Suprapubic skin (tissue), 4 donors: ENCODE data around the gene TAOK2.

Source experiments
- POLR2A ChIP-seq, 2 donors: fragments of 450-650 bp; IDR thresholded peaks; one replicate each; pipeline ENCODE4 v1.6.1; 2017; ENCODE audit warnings: antibody characterized with exemption in 2 of 2, mild to moderate bottlenecking in 2 of 2, moderate library complexity in 2 of 2
- POLR2AphosphoS5 ChIP-seq, 3 donors: sonication (generic); formaldehyde crosslinking; IDR thresholded peaks; one replicate each; pipeline ENCODE4 v1.6.1; 2017; ENCODE audit warnings: antibody characterized with exemption in 3 of 3

DNA sequence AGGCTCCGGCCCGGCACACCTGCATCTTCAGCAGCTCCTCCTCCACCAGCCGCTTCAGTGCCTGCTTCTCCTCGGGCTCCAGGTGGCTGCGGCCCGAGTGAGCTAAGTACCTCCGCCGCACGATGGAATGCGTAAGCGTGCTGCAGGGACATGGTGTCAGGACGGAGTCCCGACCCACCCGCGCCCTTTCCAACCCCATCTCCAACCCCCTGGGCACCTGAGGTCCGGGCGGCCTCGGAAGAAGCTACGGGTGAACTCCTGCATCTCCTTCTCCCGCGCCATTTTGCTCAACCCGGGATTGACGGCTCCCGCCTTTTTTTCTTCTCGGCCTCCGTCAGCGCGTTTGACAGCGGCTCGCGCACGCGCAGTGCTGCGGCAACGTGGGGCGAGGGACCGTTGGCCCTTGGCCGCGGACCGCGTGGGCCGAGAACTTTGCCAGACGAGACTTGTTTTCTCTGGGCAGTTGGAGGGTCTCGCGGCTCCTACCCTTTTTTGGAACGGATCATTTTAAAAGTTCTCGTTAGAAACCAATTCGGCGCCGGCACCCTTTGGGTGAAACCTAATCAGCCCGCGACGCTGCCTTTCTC is 21.7 kb downstream of the TAOK2 start, which contains the start of gene HIRIP3:
- TF ChIP-seq POLR2AphosphoS5 (IDR thresholded peaks at IDR 0.05) (peak in 1 of 3 donors; percentile 65), POLR2A (IDR thresholded peaks at IDR 0.05) (no peak)
